ENCODE data around the gene NEURL4.

DNA sequence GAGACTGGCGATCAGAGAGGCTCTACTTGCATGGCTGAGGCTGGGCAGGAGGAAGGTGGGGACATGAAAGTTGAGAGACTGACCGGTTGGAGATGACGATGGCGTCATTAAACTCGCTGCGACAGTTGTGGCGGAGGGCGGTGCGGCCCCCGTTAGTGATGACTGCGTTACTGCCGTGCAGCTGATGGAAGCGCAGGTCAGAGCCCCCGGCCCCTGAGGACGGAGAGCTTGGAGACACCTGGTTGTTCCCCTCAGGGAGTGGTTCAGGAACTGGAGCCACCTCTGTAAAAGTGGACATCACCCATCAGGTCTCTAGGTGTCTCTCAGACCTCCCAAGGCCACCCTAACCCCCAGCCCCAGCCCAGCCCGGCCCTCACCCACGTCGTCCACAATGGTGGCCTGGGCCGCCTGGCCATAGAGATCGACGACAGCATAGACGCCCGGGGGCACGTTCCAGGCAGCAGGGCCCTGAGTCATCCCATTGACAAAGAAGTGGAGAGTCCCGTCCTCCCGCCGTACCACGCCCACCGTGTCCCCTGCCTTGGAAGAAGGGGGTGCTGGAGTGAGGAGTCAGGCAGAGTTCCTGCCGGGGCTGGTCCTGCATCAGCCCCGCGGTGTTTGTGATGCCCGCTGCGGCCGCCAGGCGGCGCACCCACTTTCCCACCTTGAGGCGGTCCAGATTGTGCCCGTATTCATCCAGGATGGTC is 5.3 kb downstream of the NEURL4 start:
- TF ChIP-seq POLR2AphosphoS5 (IDR thresholded peaks at IDR 0.05; ENCODE audit: low read depth, low read length) (no peak), POLR2A (IDR thresholded peaks at IDR 0.05; ENCODE audit: low read depth, low read length) (no peak), TAF1 (IDR thresholded peaks at IDR 0.05; ENCODE audit: borderline replicate concordance, low read depth, low read length) (no peak)
